Germinal center (tissue), 1 donor: ENCODE measurements around the gene SP140.
"Not testable (repeated sequence)": the region's sequence is repeated elsewhere in the genome, so short reads cannot be mapped to it uniquely, and the experiment has no call there.

ENCODE experiments used
- DNase-seq: peaks from one replicate; pipeline ENCODE4 v3.0.0; 2012; ENCODE audit warnings: mixed read lengths, low spot score

Gene SP140

DNA sequence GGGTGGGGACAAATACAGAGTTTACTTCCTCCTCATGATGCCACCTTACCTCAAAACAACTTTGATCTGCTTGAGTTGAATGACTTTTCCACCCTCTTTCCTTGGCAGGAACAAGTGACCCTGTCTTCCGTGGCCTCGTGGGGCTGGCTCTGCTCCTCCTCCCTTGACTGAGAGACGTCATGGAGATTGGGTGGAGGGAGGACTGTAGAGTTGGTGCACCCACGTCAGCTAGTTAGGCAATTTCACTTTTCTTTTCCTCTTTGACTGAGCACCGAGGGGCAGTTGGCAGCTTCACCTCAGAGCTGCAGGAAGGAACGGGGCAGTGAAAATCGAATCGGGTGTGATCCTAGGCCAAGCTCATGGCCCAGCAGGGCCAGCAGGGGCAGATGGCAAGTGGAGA lies at the start of gene SP140:
Gene SP140 (plus strand): TSS at position 251 of the 400 bp plus-strand sequence. CDS start 109 bp downstream, at position 360.
- peak; percentile 78 for DNase-seq

DNA sequence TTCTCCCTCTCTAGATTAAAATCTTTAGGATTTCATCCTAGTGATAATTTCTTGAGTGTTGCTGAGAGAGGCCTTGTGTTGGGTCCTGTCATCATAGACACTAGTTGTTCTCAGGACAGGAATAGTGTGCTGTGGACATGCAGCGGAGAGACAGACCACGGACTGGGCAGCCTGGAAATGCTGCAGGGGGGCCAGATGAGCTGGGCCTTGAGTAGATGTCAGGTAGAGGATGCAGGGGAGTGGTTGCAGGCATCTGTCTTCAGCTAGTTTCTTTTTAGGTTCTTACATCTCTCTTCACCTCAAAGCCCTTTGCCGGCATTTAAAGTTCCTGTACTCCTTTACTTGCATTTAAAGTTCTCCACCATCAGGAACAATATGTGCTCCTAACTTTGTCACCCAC lies 48.5 kb upstream of the SP140 start:
- DNase-seq = no peak

DNA sequence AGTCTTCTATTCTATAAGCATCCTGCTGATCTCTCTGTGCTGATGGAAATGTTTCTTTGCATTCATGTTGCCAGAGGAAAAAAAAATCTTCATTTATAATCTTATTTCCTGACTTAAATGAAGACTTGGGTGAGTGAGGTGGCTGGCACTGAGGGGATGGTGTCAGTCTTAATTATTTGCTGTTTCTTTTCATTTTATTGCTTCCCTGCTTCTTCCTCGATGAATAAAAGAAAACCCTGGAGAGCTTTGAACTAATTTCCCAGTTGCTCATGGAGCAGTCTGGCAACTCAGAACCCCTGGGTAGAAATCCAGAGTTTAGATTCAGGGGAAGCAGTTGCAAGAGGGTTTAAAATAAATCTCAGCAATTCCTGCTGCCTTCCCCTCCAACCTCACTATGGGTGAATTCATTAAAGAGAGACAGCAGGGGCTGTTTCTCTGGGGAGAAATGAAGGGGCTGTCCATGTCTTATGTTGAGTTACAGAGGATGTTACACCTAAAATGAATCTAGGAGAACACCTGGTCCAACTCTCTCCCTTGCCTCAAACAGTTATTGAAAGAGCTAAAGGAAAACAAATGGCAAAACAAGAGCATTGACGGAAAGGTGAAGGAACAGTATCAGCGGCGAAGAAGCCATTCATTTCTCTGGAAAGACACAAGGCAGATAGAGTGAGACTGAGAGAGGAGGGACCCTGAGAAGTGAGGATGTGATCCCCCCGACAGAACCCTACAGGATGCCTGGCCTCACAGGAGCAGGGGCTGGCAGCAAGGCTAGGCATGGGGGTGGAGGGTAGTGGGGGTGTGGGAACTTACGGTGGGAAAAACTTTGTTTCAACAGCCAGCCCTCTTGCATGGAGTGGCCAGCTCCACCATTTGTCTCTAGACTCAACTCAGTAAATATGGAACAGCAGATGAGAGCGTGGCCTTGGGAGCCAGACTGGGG lies 46.7 kb upstream of the SP140 start:
- no peak for DNase-seq

DNA sequence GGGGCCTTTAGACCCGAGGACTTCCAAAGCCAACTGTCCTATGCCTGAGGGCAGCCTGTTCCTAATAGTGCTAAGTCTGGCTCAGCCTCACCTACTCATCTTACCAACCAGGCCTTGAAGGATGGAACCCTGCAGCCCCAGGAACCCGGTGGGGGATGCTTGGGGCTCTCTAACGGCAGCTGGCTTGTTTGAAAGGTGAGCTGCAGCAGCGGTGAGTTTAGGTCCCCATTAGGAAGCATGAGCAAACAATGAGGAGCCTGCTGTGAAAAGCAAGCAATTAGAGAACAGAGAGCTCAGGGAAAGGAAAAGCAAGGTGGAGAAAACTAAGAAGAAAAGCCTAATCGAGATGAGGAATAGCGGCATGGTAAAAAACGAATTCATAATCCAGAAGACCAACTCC lies 45.6 kb upstream of the SP140 start:
- DNase-seq = no peak

DNA sequence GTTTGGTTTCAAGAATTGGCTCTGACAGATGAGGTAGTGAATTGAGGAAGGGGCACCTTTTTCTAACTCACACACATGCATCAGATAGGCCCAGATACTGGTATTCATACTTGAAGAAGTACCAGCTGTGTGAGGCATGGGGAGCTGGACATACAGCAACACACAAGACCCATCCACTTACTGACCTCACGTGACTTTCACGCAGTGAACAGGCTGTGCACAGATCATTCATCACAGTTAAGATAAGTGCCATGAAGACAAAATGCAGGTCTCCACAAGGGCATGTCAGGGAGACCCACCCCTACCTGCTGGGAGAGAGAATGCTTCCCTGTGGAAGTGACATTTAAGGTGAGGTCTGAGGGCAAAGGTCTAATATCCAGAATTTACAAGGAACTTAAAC lies 44.3 kb upstream of the SP140 start:
- no peak for DNase-seq

DNA sequence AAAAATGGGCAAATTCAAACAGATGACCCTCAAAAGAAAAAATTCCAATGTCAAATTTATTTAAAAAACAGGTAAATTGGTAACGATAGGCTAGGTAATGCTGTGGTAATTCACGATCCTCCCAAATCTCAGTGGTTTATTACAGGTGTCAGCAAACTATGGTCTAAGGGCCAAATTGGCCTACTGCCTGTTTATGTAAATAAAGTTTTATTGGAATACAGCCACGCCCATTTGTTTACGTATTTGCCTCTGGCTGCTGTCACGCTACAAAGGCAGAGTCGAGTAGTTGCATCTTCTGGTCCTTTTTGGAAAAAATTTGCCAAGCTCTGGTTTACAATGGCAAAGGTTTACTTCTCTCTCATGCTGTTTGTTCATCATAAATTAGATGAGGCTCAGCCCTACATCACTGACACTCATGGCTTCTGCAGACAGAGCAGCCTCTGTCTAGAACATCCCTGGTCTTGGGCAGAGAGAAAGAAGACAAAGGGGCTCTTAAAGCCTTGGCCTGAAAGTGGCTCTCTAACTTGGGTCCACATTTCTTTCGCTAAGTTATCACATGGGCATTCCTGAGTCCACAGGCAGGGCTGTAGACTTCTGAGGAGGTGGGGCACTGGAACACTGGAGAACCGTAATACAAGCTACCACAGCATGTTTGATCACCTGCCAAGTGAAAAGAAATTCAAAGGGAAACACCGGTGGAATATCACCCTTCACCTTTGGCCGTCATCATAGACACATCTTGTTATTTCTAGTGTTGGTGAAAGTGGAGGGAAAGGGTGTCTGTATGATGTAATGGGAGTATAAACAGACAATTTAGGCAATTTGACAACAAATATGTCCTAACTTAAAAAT lies 40.6 kb upstream of the SP140 start:
- DNase-seq = no peak

DNA sequence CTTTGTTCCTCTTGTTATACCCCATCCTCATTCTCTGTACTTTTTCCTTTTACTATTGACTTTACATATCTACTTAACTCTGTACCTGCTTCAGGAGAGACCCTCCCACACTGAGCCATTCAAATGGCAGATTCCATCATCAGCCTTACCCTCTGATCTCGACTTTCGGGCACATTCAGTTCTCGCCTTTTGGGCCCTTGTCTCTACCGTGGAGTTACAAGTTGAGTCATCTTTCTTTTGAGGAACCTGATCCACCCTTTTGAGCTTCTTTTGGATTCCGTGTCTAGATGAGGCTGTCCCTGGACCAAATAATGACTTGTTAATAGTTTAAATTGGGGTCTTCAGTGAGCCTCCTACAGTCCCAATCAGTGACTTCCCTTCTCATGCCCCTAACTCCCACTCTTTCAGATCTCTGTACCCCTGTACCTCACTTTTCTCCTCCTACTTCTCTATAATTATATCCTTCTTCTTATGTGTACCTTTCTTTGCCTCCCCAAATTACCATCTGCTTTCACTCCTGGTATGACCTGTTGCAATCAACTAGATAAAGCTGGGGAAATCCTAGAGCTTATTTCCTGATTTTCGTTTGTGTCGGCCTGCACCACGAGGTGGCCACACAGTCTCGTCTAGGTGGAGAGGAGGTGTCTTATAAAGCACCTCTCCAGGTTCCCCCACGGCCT lies 23.0 kb upstream of the SP140 start:
- peak; percentile 50 for DNase-seq

DNA sequence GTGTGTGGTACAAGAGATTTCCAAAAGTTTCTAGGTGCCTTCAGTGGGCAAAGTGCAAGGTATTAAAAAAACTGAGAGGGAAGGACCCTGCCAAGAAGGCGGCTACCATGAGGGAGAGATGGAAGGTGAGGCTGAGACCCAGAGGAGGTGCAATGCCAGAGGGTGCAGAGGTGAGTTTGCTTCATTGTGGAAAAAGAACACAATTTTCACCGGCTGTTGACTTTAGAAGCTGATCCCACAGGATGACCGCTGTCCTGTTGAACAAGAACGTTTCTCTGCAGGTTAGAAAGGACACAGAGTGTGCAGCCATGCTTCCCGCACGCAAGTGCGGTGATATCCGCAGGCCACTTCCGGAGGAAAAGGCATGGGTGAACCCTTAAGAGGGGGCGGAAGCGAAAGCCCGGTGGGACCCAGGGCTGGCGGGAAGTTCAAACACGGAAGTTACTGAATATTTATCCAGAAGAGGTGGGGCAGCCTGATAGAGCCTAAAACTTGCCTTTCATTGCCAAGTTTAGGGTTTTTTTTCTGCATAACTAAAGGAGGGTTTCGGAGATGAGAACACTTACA lies 22.3 kb upstream of the SP140 start:
- peak; percentile 78 for DNase-seq

DNA sequence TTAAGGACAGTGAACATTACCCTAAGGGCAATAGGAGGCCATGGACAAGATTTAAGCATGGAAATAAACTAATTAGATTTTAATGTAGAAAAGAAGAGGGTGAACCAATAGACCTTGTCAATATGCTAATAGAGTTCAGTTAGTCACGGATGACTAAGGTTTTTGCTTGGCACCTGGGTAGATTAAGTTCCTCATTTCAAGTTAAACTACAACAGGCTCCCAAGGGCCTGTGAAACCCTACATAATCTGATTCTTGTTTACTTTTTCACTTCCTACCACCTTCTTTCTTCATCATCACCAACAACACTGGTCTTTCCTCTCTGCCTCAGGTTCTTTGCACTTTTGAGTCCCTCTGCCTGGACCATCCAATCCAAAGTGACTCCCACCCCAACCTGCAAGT lies 20.5 kb upstream of the SP140 start:
- peak; percentile 66 for DNase-seq

DNA sequence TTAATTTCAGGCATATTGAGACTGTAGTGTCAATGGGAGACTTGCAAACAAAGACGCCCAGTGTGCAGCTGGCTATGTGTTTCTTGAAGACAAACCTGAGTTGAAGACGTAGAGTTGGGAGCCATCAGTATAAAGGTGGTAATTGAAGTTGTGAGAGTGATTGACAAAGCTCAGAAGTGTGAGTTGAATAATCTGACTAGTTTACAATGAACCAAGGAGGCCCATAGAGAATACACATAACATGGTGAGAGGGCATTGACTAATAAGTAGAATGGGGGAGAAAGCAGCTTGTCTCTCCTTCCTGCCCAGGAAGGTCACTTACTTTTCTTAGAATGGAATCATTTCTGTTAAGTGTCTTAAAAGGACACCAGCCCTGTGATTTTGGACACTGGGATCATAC lies 19.8 kb upstream of the SP140 start:
- DNase-seq = no peak

DNA sequence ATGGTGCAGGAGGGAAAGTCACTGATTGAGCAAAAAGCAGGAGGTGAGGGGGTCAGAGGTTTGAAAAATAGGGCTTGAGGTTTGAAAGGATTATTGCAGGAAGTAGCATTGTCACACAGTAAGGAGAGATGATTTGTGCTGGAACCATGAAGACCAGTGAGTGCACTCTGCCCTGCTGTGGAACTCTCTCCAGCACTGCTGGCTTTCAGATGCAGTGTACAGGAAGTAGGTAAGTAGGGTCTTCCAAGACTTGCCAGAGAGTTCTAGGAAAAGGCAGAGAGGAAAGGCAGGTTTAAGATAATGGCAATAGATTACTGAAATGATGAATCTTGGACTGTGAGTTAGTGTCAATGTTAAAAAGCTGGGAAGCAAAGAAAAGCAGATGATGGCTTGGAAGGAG lies 17.0 kb upstream of the SP140 start:
- no peak for DNase-seq

DNA sequence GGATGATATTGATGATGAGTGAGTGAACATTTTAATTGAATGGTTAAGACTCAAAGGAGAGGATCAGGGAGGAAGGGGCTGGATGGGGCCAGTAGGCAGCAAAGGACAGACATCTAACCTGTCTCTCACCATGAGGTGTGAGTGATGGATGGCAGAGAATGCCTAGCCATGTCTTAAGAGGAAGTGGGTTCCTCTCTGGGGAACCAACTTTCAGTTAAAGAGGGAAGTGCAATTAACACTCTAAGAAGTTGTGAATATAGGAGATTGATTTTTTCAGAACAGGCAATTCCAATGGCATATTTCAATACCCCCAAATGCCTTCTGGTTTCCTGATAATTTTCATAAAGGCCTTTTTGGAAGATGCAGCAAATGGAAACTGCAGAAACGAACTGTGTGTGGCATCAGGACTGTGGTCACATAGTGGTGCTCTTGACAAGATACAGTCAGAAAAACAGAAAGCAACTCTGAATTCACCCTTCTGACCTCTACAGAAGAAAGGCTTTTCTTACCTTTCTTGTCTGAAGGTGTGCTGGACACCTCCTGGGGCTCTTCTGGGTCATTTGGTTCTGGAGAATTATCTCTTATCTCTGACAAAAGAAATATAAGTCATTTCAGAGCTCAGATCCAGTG lies 16.0 kb upstream of the SP140 start:
- DNase-seq = peak; percentile 54

DNA sequence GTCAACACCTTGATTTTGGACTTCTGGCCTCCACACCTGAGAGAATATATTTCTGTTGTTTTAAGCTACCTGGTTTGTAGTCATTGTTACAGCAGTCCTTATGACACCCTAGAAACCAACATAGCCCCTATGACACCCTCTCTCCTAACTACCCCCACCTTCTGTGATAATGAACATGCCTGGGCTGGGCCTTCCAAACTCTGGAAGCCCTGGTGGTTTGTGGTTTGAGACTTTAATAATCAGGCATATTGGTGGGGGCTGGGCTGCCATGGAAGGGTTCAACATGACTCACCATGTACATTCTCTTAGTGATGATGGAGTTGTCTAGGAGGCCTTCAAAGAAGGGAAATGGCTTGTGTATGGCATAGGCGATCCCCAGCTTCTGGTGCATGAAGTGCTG lies 9.0 kb upstream of the SP140 start:
- DNase-seq = no peak

DNA sequence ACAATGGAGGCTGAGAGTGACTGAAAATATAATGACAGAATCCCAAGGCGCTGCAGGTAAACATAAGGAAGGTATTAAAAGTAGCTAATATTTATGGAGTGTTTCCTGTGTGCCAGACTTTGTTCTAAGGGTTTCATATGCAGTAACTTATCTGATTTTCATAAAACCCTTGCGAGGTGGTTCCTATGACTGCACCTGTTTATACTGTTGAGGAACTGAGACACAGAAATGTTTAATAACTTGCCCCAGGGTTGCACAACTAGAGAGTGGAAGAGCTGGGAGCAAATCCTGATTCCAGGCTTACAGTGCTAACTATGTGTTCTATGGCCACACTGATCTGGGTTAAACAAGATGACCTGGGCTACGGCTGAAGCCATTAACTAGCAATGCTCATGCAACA lies 8.1 kb upstream of the SP140 start:
- DNase-seq = peak; percentile 39

DNA sequence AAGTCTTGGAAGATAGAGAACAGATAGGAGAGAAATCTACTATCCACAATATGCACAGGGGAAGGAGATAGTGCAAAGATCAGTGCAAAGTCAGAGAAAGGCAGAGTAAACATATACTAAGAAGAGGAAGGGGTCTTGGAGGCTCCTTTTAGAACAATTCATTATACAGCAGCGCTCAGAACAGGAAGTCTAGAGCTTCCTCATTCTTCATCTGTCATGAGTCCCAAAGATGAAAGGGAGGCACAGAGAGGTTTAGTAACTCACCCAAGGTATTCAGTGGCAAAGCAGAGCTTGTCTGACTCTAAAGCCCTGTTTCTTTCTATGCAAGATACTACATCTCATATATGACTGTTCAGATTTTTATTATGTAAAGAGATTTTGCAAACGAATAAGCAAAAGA lies 7.1 kb upstream of the SP140 start:
- peak; percentile 47 for DNase-seq

DNA sequence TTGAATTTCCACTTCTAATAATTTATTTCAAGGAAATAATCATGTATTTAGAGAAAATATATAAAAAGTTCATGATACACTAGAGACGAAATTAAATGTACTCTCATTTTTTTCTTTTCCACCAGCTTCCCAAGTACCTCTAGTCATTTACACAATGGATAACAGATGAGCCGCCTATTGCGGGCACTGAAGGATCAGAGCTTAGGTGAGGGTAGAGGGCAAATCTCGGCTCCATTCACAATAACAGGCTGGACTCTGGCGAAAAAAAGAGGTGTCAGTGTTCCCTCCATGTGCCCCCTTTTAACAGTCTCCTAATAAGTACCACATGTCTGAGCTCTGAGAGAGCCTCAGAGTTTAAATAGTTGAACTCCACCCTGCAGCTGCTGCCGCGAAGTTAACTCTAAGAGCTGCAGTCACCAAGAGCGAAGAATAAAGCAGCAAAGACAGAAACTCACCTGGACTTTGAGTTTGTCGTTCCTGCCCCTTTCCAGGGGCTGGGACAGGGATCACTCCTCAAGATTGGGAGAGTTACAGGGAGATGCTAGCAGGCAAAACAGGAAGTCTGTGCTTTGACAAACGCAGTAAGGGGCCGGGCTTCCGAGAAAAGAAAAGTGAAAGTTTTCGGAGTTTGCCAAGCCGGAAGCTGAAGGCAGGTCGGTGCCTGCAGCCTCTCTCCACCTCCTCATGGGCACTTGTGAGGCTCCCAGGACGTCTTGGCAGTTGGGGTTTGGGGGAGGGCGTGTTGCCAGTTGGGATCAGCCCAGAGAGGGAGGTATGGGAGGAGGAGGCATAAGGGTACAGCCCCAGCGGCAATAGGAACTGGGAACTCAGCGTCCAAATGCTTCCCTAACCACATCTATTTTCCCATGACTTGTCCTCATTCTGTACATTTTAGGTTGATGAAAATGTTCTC lies 5.9 kb upstream of the SP140 start, which contains the start of gene SP110:
Gene SP110 (minus strand): TSS at position 566 of the 913 bp plus-strand sequence. CDS start 3,057 bp downstream, outside the sequence.
- DNase-seq = peak; percentile 76

DNA sequence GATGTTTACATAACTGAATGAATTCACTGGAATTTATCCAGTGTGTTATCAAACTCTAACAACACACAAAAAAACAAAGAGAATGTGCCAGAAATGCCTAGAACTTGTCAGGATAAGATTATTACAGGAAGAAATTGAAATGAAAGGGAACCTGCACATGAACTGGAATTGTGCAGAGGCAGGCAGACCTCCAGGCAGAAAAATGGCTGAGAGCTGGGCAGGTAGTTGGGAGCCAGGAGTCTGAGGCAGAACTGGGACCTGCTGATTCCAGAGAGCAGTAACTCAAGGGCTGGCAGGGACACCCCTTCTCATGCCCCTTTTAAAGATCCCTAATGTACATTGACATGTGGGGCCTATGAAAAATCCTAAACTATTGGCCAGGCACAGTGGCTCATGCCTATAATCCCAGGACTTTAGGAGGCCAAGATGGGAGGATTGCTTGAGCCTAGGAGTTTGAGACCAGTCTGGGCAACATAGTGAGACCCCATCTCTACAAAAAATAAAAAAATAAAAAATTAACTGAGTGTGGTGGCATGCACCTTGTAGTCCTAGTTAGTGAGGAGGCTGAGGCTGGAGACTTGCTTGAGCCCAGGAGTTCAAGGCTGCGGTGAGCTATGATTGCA lies 5.1 kb upstream of the SP140 start:
- no peak for DNase-seq

DNA sequence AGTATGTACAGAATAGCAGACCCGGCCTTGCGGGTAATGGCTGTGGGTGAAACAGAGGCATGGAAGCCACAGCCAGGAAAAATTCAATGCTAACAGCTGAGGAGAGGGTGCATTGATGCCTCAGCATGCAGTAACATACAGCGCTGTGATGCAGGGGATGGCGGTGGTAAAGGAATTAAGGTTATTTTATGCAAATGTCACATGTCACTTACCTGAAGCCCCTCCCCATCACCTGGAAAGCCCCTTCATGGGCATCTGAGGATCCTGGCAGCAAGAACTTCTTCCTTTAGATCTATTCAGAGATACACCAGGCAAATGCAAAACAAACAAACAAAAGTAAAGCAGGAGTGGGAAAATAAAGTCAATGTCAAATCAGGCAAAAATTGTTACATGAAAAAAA lies 4.0 kb upstream of the SP140 start:
- DNase-seq = no peak

DNA sequence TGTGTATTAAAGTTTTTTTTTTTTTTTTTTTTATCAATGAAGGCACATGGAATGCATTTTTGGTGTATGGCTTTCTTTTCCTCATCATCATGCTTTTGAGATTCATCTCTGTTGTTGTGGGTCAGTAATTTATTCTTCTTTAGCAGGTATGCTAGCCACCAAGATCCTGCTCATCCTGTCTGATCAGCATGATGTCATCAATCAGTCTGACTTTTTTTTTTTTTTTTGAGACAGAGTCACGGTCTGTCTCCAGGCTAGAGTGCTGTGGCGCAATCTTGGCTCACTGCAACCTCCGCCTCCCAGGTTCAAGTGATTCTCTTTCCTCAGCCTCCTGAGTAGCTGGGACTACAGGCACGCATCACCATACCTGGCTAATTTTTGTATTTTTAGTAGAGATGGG lies 2.7 kb upstream of the SP140 start:
- DNase-seq = not testable (repeated sequence)

DNA sequence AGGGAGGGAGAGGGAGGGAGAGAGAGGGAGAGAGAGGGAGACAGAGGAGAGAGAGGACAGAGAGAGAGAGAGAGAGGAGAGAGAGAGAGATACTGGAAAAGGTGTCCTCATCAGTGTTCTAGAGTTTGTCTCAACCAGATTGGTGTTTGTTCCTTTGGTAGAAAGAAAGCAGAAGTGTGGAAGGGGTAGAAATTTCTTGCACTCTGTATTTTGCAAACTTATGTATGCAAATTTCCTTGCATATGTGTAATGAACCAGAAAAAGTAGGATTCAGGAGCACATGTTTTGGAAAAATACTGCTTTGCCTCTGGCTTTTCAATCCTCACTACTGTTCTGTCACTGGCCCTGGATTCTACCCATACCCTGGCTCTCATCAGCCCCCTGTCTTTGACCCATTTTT lies 1.1 kb upstream of the SP140 start:
- DNase-seq = peak; percentile 30
